Measurements from ENCODE around the gene PCBP3. TPM values are rescaled to one million over a fixed set of nuclear protein-coding genes. Genes with fewer than 3 reads are reported as not detected.

Gene PCBP3
- total RNA-seq, 1 donor from 2014 or later = not detected

GRCh38 chr21:45765375-45765774 lies 121.8 kb downstream of the PCBP3 start:
- H3K4me3 ChIP-seq (ENCODE audit: low read depth, low read length) = no peak overlapping the region
- DNase-seq (ENCODE audit: low read depth) = no peak
- no peak for TF ChIP-seq CTCF (conservative IDR thresholded peaks at IDR 0.05; ENCODE audit: low read depth, low read length)

GRCh38 chr21:45766055-45766454 lies 122.5 kb downstream of the PCBP3 start:
- no peak for DNase-seq (ENCODE audit: low read depth)
- H3K4me3 ChIP-seq (ENCODE audit: low read depth, low read length) = no peak overlapping the region
- no peak for TF ChIP-seq CTCF (conservative IDR thresholded peaks at IDR 0.05; ENCODE audit: low read depth, low read length)

GRCh38 chr21:45766501-45766900 lies 123.0 kb downstream of the PCBP3 start:
- no peak for DNase-seq (ENCODE audit: low read depth)
- H3K4me3 ChIP-seq (ENCODE audit: low read depth, low read length) = no peak overlapping the region
- no peak for TF ChIP-seq CTCF (conservative IDR thresholded peaks at IDR 0.05; ENCODE audit: low read depth, low read length)

GRCh38 chr21:45767071-45768006 lies 123.8 kb downstream of the PCBP3 start:
- no peak for TF ChIP-seq CTCF (conservative IDR thresholded peaks at IDR 0.05; ENCODE audit: low read depth, low read length)
- no peak for DNase-seq (ENCODE audit: low read depth)
- no peak overlapping the region for H3K4me3 ChIP-seq (ENCODE audit: low read depth, low read length)

- H3K4me3 ChIP-seq (ENCODE audit: low read depth, low read length) = no peak overlapping the region
- no peak for DNase-seq (ENCODE audit: low read depth)
- no peak for TF ChIP-seq CTCF (conservative IDR thresholded peaks at IDR 0.05; ENCODE audit: low read depth, low read length)
Observed at GRCh38 chr21:45768011-45768739, 124.7 kb downstream of the PCBP3 start.

GRCh38 chr21:45768740-45769048 lies 125.2 kb downstream of the PCBP3 start:
- no peak for DNase-seq (ENCODE audit: low read depth)
- H3K4me3 ChIP-seq (ENCODE audit: low read depth, low read length) = no peak overlapping the region
- TF ChIP-seq CTCF (conservative IDR thresholded peaks at IDR 0.05; ENCODE audit: low read depth, low read length) = no peak
